ENCODE results near the gene SLC38A10. TPM values are rescaled to one million over a fixed set of nuclear protein-coding genes. Genes with fewer than 3 reads are reported as not detected.

The SLC38A10 gene
- total RNA-seq, 1 donor from 2014 or later = 70.7 TPM

DNA sequence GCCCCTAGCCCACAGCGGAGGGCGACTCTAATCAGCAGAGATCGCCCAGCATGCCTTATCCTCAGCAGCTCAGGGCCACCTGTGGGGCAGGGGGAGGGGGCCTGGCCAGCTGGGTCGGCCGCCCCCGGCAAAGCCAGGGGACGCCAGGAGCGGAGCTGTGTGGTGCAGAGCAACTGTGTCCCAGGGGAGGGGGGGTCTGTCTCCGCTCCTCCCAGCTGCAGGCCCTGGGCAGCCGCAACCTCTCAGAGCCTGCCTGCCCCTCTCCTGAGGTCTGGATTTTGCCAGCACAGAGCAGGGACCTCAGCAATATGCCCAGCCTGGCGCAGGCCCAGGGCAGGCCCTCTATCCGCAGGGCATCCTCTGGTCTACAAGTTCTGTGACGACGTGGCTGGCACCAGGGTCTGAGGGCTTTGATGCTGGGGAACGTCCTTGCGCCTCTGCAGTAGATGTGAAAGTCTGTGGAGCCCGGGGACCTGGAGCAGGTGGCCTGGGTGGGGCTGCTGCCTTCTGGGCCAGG, 36.5 kb upstream of the SLC38A10 start:
- DNase-seq (ENCODE audit: low read depth) = no peak

DNA sequence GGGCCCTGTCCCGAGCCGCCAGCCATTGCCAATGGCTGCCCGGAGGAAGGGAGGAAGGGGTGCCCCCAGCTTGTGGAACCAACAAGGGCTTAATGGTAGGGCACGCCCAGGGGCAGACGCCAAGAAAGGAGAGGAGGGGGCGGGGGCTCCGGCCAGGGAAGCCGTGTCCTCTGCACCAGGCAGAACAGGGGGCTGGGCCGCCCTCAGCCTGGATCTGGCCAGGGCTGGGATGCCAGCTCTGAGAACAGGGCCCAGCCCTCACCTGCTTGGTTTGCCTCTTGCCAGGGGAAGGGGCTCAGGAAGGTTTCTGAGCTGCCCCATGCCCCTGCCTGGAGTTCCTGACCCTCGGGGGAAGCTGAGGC, 35.8 kb upstream of the SLC38A10 start:
- DNase-seq (ENCODE audit: low read depth) = no peak

DNA sequence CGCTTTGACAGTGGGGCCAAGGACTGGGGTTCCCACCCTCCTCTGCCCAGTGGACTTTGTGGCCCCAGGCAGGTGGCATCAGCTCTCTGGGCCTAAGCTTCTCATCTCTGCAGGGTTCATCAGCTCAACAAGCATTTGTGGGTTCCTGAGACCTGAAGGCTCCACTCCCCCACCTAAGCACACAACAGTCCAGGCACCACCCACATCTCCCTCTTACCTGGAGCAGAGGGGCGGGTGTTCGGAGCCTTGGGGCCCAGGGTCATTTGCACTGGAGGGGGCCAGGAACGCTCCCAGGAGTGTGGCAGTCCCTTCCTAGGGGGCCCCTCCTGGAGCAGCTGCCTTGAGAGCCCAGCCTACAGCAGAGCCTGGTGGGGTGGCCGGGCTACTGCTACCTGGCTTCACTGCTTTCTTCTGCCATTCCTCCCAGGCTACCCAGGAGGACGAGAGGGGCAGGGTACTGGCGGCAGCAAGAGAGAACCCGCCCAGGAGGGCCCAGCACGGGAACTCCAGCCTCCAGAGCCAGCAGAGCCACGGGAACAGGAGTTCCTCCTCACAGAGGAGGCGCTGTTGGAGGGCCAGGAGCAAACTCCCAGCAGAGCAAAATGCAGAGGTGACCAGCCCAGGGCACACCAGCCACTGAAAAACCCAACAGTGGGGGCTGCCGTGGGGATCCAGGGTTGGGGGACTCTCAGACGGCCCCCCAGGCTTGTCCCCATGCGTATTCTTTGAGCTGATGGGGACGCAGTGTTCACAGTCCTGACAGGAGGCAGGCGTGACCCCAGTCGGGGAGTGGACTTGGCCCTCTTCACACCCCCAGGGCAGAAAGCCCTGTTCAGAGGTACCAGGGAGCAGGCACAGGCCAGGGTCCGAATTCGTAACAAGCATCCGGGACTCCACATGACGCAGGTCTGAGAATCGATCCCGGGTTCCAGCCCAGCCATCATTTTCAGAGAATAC, 35.1 kb upstream of the SLC38A10 start:
- DNase-seq (ENCODE audit: low read depth) = peak; percentile 54

DNA sequence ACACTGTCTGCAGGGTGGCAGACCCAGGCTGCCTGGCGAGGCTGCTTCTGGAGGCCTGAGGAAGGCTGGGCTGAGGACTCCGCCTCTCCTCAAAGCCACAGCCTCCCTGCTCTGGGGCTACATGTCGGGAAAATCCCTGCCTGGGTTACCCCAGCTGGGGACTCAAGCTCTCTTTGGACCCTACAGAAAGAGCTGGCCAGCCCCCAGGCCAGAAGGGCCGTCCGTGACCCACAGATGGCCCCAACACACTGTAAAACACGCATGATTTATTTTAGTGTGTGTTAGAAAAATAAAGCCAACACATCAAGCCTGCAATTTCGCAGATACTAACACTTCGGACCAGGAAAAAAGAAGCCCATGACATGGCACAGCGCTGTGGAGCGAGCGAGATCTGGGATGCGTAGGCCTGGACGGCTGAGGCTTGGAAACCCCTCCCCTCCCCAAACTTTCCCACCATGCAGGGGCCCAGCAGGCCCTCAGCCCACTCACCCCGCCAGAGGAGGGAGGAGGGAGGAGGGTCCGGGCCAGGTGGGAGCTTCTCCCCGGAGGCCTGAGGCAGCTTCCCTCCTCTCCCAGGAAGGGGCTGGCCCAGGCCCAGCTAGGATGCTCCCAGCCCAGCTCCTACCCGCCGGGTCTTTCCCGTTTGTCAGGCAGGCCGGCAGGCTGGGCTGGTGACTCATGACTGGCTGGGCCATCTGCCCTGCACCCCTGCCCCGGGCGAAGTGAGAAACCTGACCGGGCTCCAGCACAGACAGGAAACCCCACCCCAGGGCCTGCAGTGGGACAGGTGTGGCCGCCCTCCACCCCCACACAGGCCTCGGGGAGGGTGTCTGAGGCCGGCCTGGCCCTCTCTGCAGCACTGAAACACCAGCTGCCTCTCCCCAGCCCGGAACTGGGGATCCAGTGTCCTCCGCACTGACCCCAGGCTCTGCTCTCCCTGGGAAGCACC, 34.1 kb upstream of the SLC38A10 start:
- DNase-seq (ENCODE audit: low read depth) = peak; percentile 98

DNA sequence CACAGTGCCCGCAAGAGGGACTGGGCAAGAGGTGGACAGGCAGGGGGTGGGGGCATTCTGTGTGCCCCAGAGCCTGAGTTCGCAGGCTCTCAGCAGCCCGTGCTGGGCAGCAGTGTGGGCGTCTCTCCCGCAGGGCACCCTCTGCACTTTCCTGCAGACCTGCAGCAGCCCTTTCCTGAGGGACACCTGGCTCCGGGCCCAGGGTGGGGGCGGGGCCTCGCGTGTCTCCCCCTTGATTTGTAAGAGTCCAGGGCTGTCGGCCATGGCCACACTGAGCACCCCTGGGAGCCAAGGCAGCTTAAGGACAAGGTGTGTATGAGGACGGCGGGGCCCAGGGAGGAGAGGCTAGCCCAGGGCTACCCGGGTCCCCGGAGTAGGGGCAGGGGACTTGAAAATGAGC, 33.4 kb upstream of the SLC38A10 start:
- DNase-seq (ENCODE audit: low read depth) = no peak

DNA sequence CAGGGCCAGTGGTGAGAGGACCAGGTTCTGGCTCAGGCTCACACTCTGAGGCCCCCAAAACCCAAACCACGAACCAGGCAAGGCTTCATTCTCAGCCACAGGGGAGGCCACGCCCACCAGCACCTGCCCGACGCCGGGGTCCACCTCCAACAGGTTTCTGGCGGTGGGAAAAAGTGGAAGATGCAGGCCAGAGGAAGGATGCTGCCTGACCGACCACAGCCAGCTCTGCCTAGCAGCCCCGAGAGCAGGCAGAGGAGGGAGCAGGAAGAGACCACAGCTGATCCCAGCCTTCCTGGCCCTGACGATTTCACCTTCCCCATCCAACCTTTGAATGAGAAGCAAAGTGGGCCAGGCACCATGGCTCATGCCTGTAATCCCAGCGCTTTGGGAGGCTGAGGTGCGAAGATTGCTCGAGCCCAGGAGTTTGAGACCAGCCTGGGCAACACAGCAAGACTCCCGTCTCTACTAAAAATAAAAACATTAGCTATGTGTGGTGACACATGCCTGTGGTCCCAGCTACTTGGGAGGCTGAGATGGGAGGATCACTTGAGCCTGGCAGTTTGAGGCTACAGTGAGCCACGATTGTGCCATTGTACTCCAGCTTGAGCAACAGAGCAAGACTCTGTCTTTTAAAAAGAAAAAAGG, 30.7 kb upstream of the SLC38A10 start:
- DNase-seq (ENCODE audit: low read depth) = no peak

DNA sequence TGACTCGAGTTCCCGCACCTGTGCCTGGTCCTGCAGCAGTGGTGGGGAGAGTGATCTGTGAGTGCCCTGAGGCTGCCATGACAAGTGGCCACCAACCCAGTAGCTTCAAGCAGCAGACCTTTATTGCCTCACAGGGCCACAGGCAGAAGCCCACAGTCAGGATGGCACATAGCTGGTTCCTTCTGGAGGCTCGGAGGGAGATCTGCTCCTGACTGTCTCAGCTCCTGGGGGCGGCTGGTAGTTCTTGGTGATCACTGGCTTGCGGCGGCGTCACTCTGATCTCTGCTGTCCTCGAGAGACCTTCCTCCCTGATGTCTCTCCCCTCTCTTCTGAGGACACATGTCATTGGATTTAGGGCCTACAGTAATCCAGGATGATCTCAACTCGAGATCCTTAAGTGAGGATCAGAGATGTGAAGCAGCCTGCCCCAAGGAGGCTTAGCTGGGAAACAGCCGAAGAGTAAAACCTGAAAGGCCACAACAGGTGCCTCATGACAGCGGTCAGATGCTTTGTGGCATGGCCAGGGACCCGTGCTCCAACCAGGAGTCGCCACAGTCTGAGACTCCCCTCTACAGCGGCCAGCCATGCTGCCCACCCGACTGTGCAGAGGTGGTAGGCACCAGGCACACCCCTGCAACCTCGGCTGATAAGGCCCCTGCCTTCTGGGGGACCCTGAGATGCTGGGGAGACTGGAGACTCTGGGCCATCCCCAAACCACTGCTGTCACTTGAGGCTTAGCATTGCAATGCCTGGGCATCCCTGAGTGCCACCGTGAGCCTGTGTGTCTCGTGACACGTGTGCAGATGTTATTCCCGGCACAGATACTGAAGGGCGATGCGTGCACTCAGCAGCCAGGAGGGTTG, 30.0 kb upstream of the SLC38A10 start:
- peak; percentile 50 for DNase-seq (ENCODE audit: low read depth)

DNA sequence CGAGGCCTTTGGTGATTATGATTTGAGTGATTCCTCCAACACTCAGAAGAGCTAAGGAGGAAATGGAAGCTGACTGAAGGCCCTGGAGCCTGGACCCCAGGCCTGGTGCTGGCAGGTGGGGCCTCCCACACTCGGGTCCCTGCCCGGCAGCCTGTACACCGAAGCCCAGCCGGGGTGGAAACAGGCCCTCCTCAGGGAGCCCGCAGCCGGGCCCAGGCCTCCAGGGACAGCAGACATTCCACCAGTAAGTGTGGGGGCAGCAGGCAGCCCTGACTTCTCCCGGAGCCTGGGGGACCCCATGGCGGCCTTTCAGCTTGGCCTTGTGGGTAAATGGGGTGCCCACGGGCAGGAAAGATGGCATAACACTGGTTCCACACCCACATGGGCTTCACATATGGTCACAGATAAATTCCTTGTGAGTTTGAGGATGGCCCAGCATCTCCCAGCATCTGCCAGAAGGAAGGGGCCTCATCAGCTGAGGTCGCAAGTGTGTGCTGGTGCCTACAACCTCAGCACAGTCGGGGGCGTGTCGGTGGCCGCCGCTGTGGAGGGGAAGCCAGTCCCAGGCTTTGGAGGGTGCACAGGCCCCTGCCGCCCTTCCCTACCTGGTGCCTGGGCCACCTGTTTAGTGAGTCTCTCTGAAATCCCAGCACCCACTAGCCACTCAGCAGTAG, 29.2 kb upstream of the SLC38A10 start:
- DNase-seq (ENCODE audit: low read depth) = no peak

DNA sequence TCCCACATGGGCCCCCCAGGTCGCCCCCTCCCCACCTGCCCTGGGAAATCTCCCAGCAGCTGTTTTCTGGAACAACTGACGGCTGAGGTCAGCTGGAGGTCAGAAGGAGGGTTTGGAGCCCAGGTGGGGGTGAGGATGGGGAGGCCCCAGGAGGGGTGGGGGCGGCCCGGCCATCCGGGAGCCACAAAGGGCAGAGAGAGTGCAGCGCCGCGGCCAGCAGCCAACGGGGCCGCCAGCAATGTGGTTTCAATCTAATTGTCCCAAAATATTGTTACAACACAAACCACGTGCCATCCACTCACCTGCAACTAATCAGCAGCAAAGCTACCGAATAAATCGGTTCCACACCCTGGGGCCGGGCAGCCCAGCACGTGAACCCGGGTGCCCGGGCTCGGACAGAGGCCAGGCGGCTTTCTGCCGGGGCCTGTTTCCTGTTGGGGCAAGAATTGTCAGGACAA, 28.3 kb upstream of the SLC38A10 start:
- no peak for DNase-seq (ENCODE audit: low read depth)

DNA sequence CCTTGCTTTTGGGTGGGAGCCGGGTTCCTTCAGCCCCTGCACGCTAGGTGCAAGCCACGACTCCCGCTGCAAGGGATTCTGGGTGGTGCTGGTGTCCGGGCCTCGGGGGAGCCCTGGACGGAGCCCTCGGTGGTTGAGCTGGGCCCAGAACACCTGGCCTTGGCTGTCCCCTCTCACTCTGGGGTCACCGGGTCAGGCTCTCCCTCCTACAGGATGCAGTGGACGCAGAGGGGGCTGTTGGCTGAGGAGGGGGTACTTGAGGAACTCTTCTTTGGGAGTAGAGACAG, 27.9 kb upstream of the SLC38A10 start:
- no peak for DNase-seq (ENCODE audit: low read depth)

DNA sequence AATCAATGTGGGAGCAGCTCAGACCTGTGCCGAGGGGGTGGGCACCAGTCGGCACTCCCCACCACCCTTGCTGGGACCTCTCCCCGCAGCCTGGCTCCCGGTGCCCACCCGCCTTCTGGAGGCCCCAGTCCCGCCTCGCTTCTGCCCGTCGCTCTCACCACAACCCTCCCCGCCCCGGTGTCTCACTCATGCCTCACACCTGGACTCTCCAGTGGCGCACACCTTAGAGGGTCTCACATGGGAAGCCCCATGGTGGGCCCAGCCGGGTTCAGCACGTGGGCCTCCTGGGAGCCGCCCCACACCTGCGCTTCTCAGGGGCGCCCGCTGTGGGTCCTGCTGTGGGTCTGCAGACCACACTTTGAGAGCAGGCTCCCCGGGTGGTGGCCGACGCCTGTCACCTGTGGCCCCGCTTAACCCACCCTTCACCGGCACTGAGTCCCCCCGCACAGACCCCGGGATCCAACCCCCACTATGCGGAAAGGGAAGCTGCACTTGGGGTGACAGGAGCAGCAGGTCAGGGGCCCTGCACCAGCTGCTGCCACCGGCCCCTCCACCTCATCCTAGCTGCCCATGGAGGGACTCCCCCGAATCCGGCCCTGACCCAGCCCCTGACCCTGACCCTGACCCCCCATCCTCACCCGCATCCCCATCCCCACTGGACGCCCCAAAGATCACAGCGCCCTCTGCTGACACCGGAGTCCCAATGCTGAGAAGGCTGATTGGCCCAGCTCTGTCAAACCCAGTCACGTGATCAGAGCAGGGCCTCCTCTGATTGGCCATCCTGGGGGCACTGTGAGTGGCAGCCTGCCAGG, 27.4 kb upstream of the SLC38A10 start:
- no peak for DNase-seq (ENCODE audit: low read depth)

DNA sequence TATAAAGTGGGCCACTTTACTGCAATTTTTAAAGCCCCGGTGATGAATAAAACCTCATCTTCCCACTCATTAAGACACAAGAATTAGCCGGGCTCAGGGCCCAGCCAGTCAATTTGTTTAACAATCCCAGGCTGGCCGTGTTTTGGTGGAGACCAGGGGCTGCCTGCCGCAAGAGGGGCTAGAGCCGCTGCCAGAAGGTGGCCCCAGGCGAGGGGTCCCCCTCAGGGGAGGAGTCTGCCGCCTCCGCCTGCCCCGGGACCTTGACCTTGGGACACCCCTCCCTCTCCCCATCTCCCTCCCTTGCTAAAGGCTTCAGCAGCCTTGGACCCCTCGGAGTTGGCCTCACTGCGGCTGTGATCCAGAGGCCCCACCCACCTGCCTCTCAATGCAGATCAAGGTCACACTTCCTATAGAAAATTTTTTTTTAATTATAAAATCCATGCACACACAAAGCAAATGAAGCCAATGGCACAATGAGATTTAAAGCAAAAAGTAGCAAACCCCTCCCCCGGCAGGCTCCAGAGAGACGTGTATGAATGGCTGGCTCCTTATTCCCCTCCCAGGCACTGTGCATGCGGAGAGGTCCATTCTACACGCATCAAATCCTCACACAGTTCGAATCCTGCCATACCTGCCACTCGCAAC, 23.0 kb upstream of the SLC38A10 start:
- no peak for DNase-seq (ENCODE audit: low read depth)

DNA sequence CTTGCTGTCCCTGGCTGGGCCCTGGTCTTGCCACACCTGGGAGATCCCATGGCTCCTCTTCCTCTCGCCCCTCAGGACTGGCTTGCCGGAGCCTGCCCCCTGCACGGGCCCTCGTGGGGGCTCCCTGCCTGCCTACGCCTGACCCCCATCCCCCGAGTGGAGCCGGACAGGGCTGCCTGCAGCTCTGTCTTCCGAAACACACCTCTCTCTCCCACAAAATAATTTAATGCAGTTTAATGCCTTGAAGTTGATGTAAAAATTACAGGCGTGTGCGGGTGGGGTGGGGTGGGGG, 22.4 kb upstream of the SLC38A10 start:
- no peak for DNase-seq (ENCODE audit: low read depth)

DNA sequence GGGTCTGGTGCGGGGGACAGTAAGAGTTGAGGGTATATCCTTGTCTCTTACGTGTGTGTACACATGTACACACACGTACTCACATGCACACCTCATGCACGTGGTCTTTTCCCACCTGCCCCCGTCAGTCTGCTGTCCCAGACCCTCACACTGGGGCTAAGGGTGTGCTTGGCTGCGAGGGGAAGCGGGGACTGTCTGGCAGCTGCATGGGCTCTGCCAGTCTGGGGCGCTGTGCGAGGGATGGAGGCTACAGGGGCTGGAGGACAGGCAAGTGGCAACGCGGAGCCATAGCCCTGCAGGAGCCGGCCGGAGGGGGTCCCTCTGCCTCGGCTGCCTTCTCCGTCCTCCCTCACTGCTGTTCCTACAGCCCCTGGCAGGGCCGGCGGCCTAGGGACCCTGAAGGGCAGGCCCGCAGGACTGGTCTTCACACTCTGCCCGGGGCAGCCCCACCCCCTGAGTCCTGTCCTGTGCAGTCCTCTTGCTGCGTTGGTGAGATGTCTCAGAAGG, 20.8 kb upstream of the SLC38A10 start:
- no peak for DNase-seq (ENCODE audit: low read depth)

DNA sequence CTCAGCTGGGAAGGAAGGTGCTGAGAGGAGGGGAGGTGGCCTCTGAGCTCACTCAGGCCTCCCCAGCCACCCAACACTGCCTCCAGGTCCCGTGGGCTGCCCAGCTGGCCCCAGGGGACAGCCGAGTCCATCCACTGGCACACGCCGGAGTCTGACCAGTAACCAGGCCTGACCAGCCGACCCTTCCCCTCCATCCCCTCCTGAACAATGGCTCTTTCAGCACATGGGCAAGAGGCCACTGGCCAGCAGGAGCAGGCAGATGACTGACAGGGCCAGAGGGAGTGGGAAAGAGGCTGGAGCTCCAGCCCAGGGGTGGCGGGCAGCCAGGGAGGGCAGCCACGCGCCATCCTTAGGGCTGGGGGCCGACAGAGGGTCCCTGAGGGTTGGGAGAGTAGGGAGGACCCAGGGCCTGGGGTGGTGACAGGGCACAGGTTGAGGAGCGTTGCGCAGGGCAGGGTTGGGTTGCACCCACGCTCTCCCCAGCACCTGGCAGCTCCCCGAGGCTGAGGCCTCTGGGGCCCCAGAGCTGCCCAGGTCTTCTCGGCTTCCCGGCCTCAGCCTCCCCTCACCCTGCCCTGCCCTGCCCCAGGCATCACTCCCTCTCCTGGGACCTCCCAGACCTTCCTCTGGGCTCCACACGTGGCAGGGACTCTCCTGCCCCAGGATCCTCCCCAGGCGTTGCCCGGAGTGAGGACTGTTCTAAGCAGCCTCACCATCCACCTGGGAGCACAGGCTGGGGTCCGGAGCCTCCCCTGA, 20.2 kb upstream of the SLC38A10 start:
- peak; percentile 73 for DNase-seq (ENCODE audit: low read depth)

DNA sequence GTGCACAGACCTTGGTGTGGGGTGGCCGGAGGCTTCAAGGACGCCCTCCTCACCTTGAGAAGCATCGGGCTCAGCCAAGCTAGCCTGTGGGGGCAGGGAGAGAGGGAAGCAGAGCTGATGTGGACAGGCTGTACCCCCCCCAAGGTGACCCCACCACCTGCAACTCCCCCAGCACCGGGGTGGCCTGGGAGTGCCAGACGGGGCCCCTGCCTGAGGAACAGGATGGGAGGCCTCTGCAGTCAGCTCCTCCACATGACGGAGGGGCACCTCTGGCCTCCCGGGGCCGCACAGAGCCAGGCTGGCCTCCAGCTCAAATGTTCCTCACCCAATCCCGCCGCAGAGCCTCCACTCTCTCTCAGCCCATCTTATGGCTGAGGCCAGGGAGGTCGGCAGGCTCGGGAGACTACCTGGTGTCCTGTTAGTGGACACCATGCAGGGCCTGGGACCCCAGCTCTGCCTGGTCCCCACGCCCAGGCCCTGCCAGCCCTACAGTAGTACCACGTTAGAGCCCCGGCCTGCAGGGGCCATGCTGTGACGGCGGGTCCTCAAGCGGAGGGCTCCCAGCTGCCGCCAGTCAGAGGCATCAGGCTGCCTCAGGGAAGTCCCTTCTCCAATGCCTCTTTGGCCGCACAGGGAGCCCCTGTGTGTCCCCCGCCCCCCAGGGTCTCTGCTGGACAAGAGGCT, 19.4 kb upstream of the SLC38A10 start:
- no peak for DNase-seq (ENCODE audit: low read depth)

DNA sequence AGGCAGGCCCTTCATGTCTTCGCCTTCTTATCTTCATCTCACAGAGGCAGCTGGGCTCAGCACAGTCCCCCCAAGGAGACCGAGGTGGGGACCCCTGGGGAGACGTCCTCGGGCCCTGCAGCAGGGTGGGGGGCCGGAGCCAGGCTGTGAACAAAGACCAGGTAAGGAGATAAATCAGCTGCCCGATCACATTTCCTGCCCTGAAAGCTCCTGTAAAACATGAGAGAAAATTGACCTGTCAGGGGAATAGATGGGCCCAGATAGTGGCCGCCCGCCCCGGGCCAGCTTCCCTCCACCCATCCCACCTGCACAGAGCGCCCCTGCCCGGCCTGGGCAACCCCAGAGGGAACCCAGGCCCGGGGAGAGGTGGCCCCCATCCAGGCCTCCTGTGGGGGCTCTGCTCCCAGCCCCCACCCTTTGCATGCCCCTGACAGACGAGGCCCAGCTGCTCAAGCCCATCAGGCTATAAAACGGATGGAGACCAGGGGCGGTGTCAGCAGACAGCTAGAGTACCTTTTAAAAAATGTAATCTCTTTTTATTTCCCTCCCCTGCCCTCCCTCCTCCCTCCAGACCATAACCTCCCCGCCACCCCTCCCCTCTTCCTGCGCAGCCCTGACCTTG, 18.8 kb upstream of the SLC38A10 start:
- DNase-seq (ENCODE audit: low read depth) = no peak
